Suprapubic skin (tissue), 4 donors: ENCODE results near the gene TXNDC15.

Experiments used
- CTCF ChIP-seq, 2 donors: fragments of 200-600 bp in 1 of 2; fragments of 450-650 bp in 1 of 2; sonication (generic) in 1 of 2; IDR thresholded peaks; one replicate each; pipeline ENCODE4 v1.5.1; 2016 to 2019; ENCODE audit warnings: antibody characterized with exemption in 2 of 2, mild to moderate bottlenecking in 1 of 2, moderate library complexity in 1 of 2
- EP300 ChIP-seq: sonication (generic); formaldehyde crosslinking; IDR thresholded peaks from one replicate; pipeline ENCODE4 v1.6.1; 2017; ENCODE audit warnings: antibody characterized with exemption
- POLR2A ChIP-seq, 2 donors: fragments of 450-650 bp; IDR thresholded peaks; one replicate each; pipeline ENCODE4 v1.6.1; 2017; ENCODE audit warnings: antibody characterized with exemption in 2 of 2, mild to moderate bottlenecking in 2 of 2, moderate library complexity in 2 of 2
- POLR2AphosphoS5 ChIP-seq, 3 donors: sonication (generic); formaldehyde crosslinking; IDR thresholded peaks; one replicate each; pipeline ENCODE4 v1.6.1; 2017; ENCODE audit warnings: antibody characterized with exemption in 3 of 3

GRCh38 chr5:134877159-134877558, 3.0 kb downstream of the TXNDC15 start:
- TF ChIP-seq POLR2AphosphoS5 (IDR thresholded peaks at IDR 0.05) (no peak), POLR2A (IDR thresholded peaks at IDR 0.05) (no peak), EP300 (no peak), CTCF (IDR thresholded peaks at IDR 0.05) (no peak)
